ENCODE measurements around the gene NRXN3. TPM values are rescaled to one million over a fixed set of nuclear protein-coding genes. Genes with fewer than 3 reads are reported as not detected.

Gene NRXN3
- polyA plus RNA-seq, 1 donor (not counting 4 experiments of a cell fraction or from before 2014, with no cell fraction given): 0.89 TPM

DNA sequence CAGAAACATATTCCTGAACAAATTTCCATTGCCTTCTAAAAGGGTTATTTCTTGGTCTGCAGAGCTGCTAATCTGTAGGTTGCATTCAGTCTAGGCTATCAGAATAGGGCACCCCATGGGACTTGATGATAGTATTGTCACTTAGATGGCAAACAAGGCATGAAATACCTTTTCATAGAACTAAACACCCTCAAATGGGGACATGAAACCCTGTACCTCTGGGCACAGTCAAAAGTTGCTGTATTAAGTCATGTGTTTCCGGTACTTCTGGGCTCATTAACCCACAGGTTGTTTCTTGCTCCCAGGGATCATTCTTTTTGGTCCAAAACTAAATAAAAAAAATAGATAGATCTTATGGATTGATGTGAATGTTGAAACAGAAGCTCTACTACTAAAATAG is 930.4 kb downstream of the NRXN3 start:
- TF ChIP-seq, protein P1, sequence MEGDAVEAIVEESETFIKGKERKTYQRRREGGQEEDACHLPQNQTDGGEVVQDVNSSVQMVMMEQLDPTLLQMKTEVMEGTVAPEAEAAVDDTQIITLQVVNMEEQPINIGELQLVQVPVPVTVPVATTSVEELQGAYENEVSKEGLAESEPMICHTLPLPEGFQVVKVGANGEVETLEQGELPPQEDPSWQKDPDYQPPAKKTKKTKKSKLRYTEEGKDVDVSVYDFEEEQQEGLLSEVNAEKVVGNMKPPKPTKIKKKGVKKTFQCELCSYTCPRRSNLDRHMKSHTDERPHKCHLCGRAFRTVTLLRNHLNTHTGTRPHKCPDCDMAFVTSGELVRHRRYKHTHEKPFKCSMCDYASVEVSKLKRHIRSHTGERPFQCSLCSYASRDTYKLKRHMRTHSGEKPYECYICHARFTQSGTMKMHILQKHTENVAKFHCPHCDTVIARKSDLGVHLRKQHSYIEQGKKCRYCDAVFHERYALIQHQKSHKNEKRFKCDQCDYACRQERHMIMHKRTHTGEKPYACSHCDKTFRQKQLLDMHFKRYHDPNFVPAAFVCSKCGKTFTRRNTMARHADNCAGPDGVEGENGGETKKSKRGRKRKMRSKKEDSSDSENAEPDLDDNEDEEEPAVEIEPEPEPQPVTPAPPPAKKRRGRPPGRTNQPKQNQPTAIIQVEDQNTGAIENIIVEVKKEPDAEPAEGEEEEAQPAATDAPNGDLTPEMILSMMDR (optimal IDR thresholded peaks at IDR 0.05 in 1 of 3, IDR thresholded peaks at IDR 0.05 in 1 of 3, conservative IDR thresholded peaks at IDR 0.05 in 1 of 3; ENCODE audit: extremely low read depth in 1 of 3, insufficient read depth in 2 of 3, low read length in 3 of 3): no peak
- TF ChIP-seq EZH2 (IDR thresholded peaks at IDR 0.05; ENCODE audit: low read length): no peak
- Histone ChIP-seq H2AFZ (ENCODE audit: control insufficient read depth, low read length) (no peak overlapping the region), H3K9me1 (ENCODE audit: control insufficient read depth, extremely low read depth, insufficient read depth, low read length) (no peaks in the 10 kb centered on the region), H3K9me3 (ENCODE audit: control insufficient read depth, low read depth, low read length) (no peaks in the 10 kb centered on the region), H4K20me1 (ENCODE audit: control insufficient read depth, extremely low read depth, insufficient read depth, low read length) (no peaks in the 10 kb centered on the region), H3K4me1 (ENCODE audit: control insufficient read depth, extremely low read depth, insufficient read depth, low read length) (no peaks in the 10 kb centered on the region), H3K27me3 (ENCODE audit: control insufficient read depth, extremely low read depth, insufficient read depth, low read length) (no peaks in the 10 kb centered on the region), H3K4me2 (ENCODE audit: control insufficient read depth, extremely low read depth, insufficient read depth, low read depth, low read length) (no peak overlapping the region), H3K79me2 (ENCODE audit: control insufficient read depth, insufficient read depth, low read length) (no peaks in the 10 kb centered on the region), H3K36me3 (ENCODE audit: control insufficient read depth in 2 of 2, extremely low read depth in 1 of 2, insufficient read depth in 2 of 2, low read length in 2 of 2) (no peaks in the 10 kb centered on the region), H3K4me3 (ENCODE audit: control insufficient read depth in 2 of 3, extremely low read depth in 1 of 3, insufficient read depth in 2 of 3, low read depth in 1 of 3, low read length in 3 of 3) (no peak overlapping the region), H3K27ac (ENCODE audit: control insufficient read depth, insufficient read depth, low read length) (no peak overlapping the region), H3K9ac (ENCODE audit: control insufficient read depth, extremely low read depth, insufficient read depth, low read length) (no peak overlapping the region)
- DNase-seq (ENCODE audit: low read depth, low spot score) (no peak), FAIRE-seq (no peak)
- dilution Hi-C loops (cut with MboI; ENCODE audit: extremely low pct_ligation_motif_present, low sequenced_read_pairs): no loop called here

DNA sequence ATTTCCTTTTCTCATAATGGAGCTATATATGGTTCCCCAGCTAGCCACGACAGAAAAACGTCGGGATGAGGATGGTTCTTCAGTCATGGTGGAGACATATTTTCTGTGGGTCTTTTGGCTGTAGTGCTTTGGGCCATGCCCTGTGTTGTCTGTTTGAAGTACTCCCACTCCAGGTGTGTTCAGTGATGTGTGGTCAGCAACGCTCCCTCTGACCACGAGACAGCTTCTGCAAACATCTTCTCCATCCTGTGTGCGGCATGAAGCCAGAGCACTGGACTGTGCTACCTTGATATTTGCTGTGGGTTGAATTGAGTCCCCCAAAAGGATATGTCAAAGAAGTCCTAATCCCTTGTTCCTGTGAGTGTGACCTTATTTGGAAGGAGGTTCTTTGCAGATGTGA is 931.2 kb downstream of the NRXN3 start:
- H3K9me3 ChIP-seq (ENCODE audit: control insufficient read depth, low read depth, low read length): no peaks in the 10 kb centered on the region
- dilution Hi-C loops (cut with MboI; ENCODE audit: extremely low pct_ligation_motif_present, low sequenced_read_pairs): no loop called here
- H3K27ac ChIP-seq (ENCODE audit: control insufficient read depth, insufficient read depth, low read length): no peak overlapping the region
- no peaks in the 10 kb centered on the region for H3K79me2 ChIP-seq (ENCODE audit: control insufficient read depth, insufficient read depth, low read length)
- H4K20me1 ChIP-seq (ENCODE audit: control insufficient read depth, extremely low read depth, insufficient read depth, low read length): no peaks in the 10 kb centered on the region
- H3K36me3 ChIP-seq (ENCODE audit: control insufficient read depth in 2 of 2, extremely low read depth in 1 of 2, insufficient read depth in 2 of 2, low read length in 2 of 2): no peaks in the 10 kb centered on the region
- H3K4me3 ChIP-seq (ENCODE audit: control insufficient read depth in 2 of 3, extremely low read depth in 1 of 3, insufficient read depth in 2 of 3, low read depth in 1 of 3, low read length in 3 of 3): no peak overlapping the region
- H3K4me1 ChIP-seq (ENCODE audit: control insufficient read depth, extremely low read depth, insufficient read depth, low read length): no peaks in the 10 kb centered on the region
- FAIRE-seq (no peak), DNase-seq (ENCODE audit: low read depth, low spot score) (no peak)
- H3K27me3 ChIP-seq (ENCODE audit: control insufficient read depth, extremely low read depth, insufficient read depth, low read length): no peaks in the 10 kb centered on the region
- no peak overlapping the region for H2AFZ ChIP-seq (ENCODE audit: control insufficient read depth, low read length)
- H3K9ac ChIP-seq (ENCODE audit: control insufficient read depth, extremely low read depth, insufficient read depth, low read length): no peak overlapping the region
- TF ChIP-seq, protein P1 (optimal IDR thresholded peaks at IDR 0.05 in 1 of 3, IDR thresholded peaks at IDR 0.05 in 1 of 3, conservative IDR thresholded peaks at IDR 0.05 in 1 of 3; ENCODE audit: extremely low read depth in 1 of 3, insufficient read depth in 2 of 3, low read length in 3 of 3): no peak
- no peak overlapping the region for H3K4me2 ChIP-seq (ENCODE audit: control insufficient read depth, extremely low read depth, insufficient read depth, low read depth, low read length)
- H3K9me1 ChIP-seq (ENCODE audit: control insufficient read depth, extremely low read depth, insufficient read depth, low read length): no peaks in the 10 kb centered on the region
